ENCODE data around the gene CYTH1.

CYTH1 gene

DNA sequence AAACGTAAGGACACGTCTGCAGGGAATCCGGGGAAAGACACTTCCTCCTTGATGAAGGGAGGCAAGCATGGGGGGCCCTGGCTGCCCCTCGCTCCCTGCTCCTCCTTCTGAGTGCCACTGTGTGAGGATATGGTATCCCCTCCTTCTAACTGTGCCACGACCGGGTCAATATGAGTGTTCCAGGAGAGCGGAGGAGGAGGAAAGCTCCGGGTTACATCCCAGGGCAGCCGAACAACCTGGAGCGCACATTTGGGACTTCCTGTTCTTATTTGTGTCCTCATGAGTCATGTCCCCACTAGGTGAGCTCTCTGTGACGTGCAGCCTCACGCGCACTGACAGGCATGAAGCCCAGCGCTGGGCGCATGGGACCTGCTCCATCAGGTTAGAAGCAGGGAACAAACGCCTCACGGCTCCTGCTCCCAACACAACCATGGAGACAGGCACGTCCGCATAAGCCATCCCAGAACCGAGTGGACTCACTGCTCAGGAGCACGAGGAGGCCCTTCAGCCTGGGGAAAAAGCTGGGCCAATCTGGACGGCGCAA lies 112.0 kb downstream of the CYTH1 start:
- H3K36me3 ChIP-seq (ENCODE audit: insufficient read depth), result no peaks in the 10 kb centered on the region
- no peaks in the 10 kb centered on the region for H3K27me3 ChIP-seq (ENCODE audit: insufficient read depth, low read depth)
- no peak overlapping the region for H3K9ac ChIP-seq
- H3K4me2 ChIP-seq, result no peak overlapping the region
- no peak for TF ChIP-seq CTCF (conservative IDR thresholded peaks at IDR 0.05; ENCODE audit: low read depth, low read length)
- no peaks in the 10 kb centered on the region for H3K4me1 ChIP-seq (ENCODE audit: low read depth, poor library complexity, severe bottlenecking)
- no peak overlapping the region for H3K27ac ChIP-seq
- no peak overlapping the region for H2AFZ ChIP-seq (ENCODE audit: low read depth)
- H3K79me2 ChIP-seq (ENCODE audit: insufficient read depth, low read depth), result no peaks in the 10 kb centered on the region
- H4K20me1 ChIP-seq (ENCODE audit: insufficient read depth), result no peaks in the 10 kb centered on the region
- H3K4me3 ChIP-seq (IDR thresholded peaks at IDR 0.05; ENCODE audit: insufficient read depth, low read depth, low read length), result no peak overlapping the region

- Histone ChIP-seq H2AFZ (ENCODE audit: low read depth) (no peak overlapping the region), H3K9ac (no peak overlapping the region), H3K27ac (no peak overlapping the region), H3K36me3 (ENCODE audit: insufficient read depth) (no peaks in the 10 kb centered on the region), H3K27me3 (ENCODE audit: insufficient read depth, low read depth) (no peaks in the 10 kb centered on the region), H4K20me1 (ENCODE audit: insufficient read depth) (no peaks in the 10 kb centered on the region), H3K4me3 (IDR thresholded peaks at IDR 0.05; ENCODE audit: insufficient read depth, low read depth, low read length) (no peak overlapping the region), H3K79me2 (ENCODE audit: insufficient read depth, low read depth) (no peaks in the 10 kb centered on the region), H3K4me1 (ENCODE audit: low read depth, poor library complexity, severe bottlenecking) (no peaks in the 10 kb centered on the region), H3K4me2 (no peak overlapping the region)
- no peak for TF ChIP-seq CTCF (conservative IDR thresholded peaks at IDR 0.05; ENCODE audit: low read depth, low read length)
Observed at GRCh38 chr17:78669256-78669974, 112.7 kb downstream of the CYTH1 start.

GRCh38 chr17:78668847-78669246 lies 113.2 kb downstream of the CYTH1 start:
- H3K4me2 ChIP-seq, result no peak overlapping the region
- H3K27me3 ChIP-seq (ENCODE audit: insufficient read depth, low read depth), result no peaks in the 10 kb centered on the region
- no peak overlapping the region for H3K9ac ChIP-seq
- H3K79me2 ChIP-seq (ENCODE audit: insufficient read depth, low read depth), result no peaks in the 10 kb centered on the region
- no peaks in the 10 kb centered on the region for H3K36me3 ChIP-seq (ENCODE audit: insufficient read depth)
- no peak overlapping the region for H2AFZ ChIP-seq (ENCODE audit: low read depth)
- no peak overlapping the region for H3K4me3 ChIP-seq (IDR thresholded peaks at IDR 0.05; ENCODE audit: insufficient read depth, low read depth, low read length)
- no peak for TF ChIP-seq CTCF (conservative IDR thresholded peaks at IDR 0.05; ENCODE audit: low read depth, low read length)
- no peak overlapping the region for H3K27ac ChIP-seq
- no peaks in the 10 kb centered on the region for H4K20me1 ChIP-seq (ENCODE audit: insufficient read depth)
- no peaks in the 10 kb centered on the region for H3K4me1 ChIP-seq (ENCODE audit: low read depth, poor library complexity, severe bottlenecking)

- Histone ChIP-seq H3K27me3 (ENCODE audit: insufficient read depth, low read depth) (no peaks in the 10 kb centered on the region), H3K27ac (no peak overlapping the region), H3K4me2 (no peak overlapping the region), H3K9ac (no peak overlapping the region), H4K20me1 (ENCODE audit: insufficient read depth) (no peaks in the 10 kb centered on the region), H3K4me3 (IDR thresholded peaks at IDR 0.05; ENCODE audit: insufficient read depth, low read depth, low read length) (no peak overlapping the region), H2AFZ (ENCODE audit: low read depth) (no peak overlapping the region), H3K36me3 (ENCODE audit: insufficient read depth) (no peaks in the 10 kb centered on the region), H3K4me1 (ENCODE audit: low read depth, poor library complexity, severe bottlenecking) (no peaks in the 10 kb centered on the region), H3K79me2 (ENCODE audit: insufficient read depth, low read depth) (no peaks in the 10 kb centered on the region)
- TF ChIP-seq CTCF (conservative IDR thresholded peaks at IDR 0.05; ENCODE audit: low read depth, low read length), result no peak
Observed at GRCh38 chr17:78667741-78668640, 114.1 kb downstream of the CYTH1 start.

Measured in KMS-11 (cell line).